ENCODE data around the gene HAUS5.
"Not testable (repeated sequence)": the region's sequence is repeated elsewhere in the genome, so short reads cannot be mapped to it uniquely, and the experiment has no call there.

The HAUS5 gene

GRCh38 chr19:35639863-35640262 is 27.3 kb downstream of the HAUS5 start:
- DNase-seq (ENCODE audit: low read depth, low spot score): no peak
- H3K4me3 ChIP-seq (ENCODE audit: low read length): no peak overlapping the region

GRCh38 chr19:35641515-35642151 is 29.1 kb downstream of the HAUS5 start, which contains the start of gene ETV2:
ETV2 (plus strand) TSS chr19:35641745; CDS start chr19:35642461, 716 bp downstream.
- H3K4me3 ChIP-seq (ENCODE audit: low read length): no peak within 1 kb of the TSS

GRCh38 chr19:35642312-35642711 is 29.8 kb downstream of the HAUS5 start:
- H3K4me3 ChIP-seq (ENCODE audit: low read length): no peak overlapping the region
- DNase-seq (ENCODE audit: low read depth, low spot score): no peak

More at GRCh38 chr19:35641515-35642151, 29.1 kb downstream of the HAUS5 start, which contains the start of gene ETV2:
- DNase-seq (ENCODE audit: low read depth, low spot score): no peak

GRCh38 chr19:35642798-35643254 is 30.3 kb downstream of the HAUS5 start:
- no peak for DNase-seq (ENCODE audit: low read depth, low spot score)
- peak overlapping the region; percentile 62 for H3K4me3 ChIP-seq (ENCODE audit: low read length)

GRCh38 chr19:35643255-35644205 is 31.0 kb downstream of the HAUS5 start:
- peak overlapping the region; percentile 62 for H3K4me3 ChIP-seq (ENCODE audit: low read length)

GRCh38 chr19:35644206-35644986 is 31.9 kb downstream of the HAUS5 start:
- peak; percentile 94 for DNase-seq (ENCODE audit: low read depth, low spot score)
- peak overlapping the region; percentile 62 for H3K4me3 ChIP-seq (ENCODE audit: low read length)

More at GRCh38 chr19:35643255-35644205, 31.0 kb downstream of the HAUS5 start:
- DNase-seq (ENCODE audit: low read depth, low spot score): peak; percentile 70

GRCh38 chr19:35644987-35645679 is 32.6 kb downstream of the HAUS5 start:
- peak; percentile 86 for DNase-seq (ENCODE audit: low read depth, low spot score)
- peak overlapping the region; percentile 62 for H3K4me3 ChIP-seq (ENCODE audit: low read length)

GRCh38 chr19:35645680-35646511 is 33.4 kb downstream of the HAUS5 start:
- no peak for DNase-seq (ENCODE audit: low read depth, low spot score)
- no peak overlapping the region for H3K4me3 ChIP-seq (ENCODE audit: low read length)

- peak within 1 kb of the TSS; percentile 98 for H3K4me3 ChIP-seq (ENCODE audit: low read length)
- DNase-seq (ENCODE audit: low read depth, low spot score): peak; percentile 98
Observed at GRCh38 chr19:35648017-35648961, 35.8 kb downstream of the HAUS5 start, which contains the start of gene COX6B1. COX6B1 (plus strand) TSS chr19:35648323; CDS start chr19:35651244, 2,921 bp downstream.

- DNase-seq (ENCODE audit: low read depth, low spot score): no peak
- no peak overlapping the region for H3K4me3 ChIP-seq (ENCODE audit: low read length)
Observed at GRCh38 chr19:35650581-35650980, 38.0 kb downstream of the HAUS5 start.

GRCh38 chr19:35654828-35655227 is 42.3 kb downstream of the HAUS5 start:
- DNase-seq (ENCODE audit: low read depth, low spot score); H3K4me3 ChIP-seq (ENCODE audit: low read length): not testable (repeated sequence)

GRCh38 chr19:35655600-35655999 is 43.1 kb downstream of the HAUS5 start:
- no peak overlapping the region for H3K4me3 ChIP-seq (ENCODE audit: low read length)
- DNase-seq (ENCODE audit: low read depth, low spot score): no peak

- H3K4me3 ChIP-seq (ENCODE audit: low read length): no peak overlapping the region
- DNase-seq (ENCODE audit: low read depth, low spot score): no peak
Observed at GRCh38 chr19:35656700-35657099, 44.2 kb downstream of the HAUS5 start.

GRCh38 chr19:35657904-35658700 is 45.6 kb downstream of the HAUS5 start:
- no peak for DNase-seq (ENCODE audit: low read depth, low spot score)
- H3K4me3 ChIP-seq (ENCODE audit: low read length): no peak overlapping the region

- no peak for DNase-seq (ENCODE audit: low read depth, low spot score)
- no peak overlapping the region for H3K4me3 ChIP-seq (ENCODE audit: low read length)
Observed at GRCh38 chr19:35661995-35662340, 49.4 kb downstream of the HAUS5 start.

- no peak overlapping the region for H3K4me3 ChIP-seq (ENCODE audit: low read length)
- no peak for DNase-seq (ENCODE audit: low read depth, low spot score)
Observed at GRCh38 chr19:35663981-35664380, 51.4 kb downstream of the HAUS5 start.

Data from Jurkat, Clone E6-1 (cell line).